Measurements from ENCODE around the gene IGFBP4.
A peak's percentile ranks its signal among the peaks of the same experiment; 100 is the strongest.

IGFBP4 gene

GRCh38 chr17:40497695-40498094 lies 54.4 kb downstream of the IGFBP4 start:
- H2BK12ac ChIP-seq (ENCODE audit: low read length): peak overlapping the region; percentile 87
- H3K14ac ChIP-seq (ENCODE audit: low read length): peak overlapping the region; percentile 14
- H3K79me1 ChIP-seq (ENCODE audit: low read length): peaks cover 8% of the 10 kb centered on the region
- peak; percentile 55 to 56 for DNase-seq
- no peak overlapping the region for H2BK5ac ChIP-seq (ENCODE audit: low read depth, low read length, poor library complexity)
- H3K27ac ChIP-seq (ENCODE audit: low read depth, low read length): no peak overlapping the region
- no peak overlapping the region for H3K9ac ChIP-seq (ENCODE audit: low read length)
- H3K79me2 ChIP-seq (ENCODE audit: control insufficient read depth, insufficient read depth, low read length, poor library complexity): no peaks in the 10 kb centered on the region
- H3K4ac ChIP-seq (ENCODE audit: low read depth, low read length): no peak overlapping the region
- peaks cover 4% of the 10 kb centered on the region for H3K9me3 ChIP-seq (ENCODE audit: insufficient read depth, low read depth, low read length)
- no peak overlapping the region for H2AFZ ChIP-seq (ENCODE audit: insufficient read depth, low read length, poor library complexity)
- no peak overlapping the region for H4K8ac ChIP-seq (ENCODE audit: low read depth, low read length)
- no peak overlapping the region for H3K4me2 ChIP-seq (ENCODE audit: low read length)
- no CpG with 5 or more reads among the region's 2 CpGs for WGBS (ENCODE audit: extremely low coverage, insufficient coverage, insufficient read length)
- peak overlapping the region; percentile 35 for H2BK120ac ChIP-seq (ENCODE audit: insufficient read depth, low read length, poor library complexity)
- no peak overlapping the region for H3K23ac ChIP-seq (ENCODE audit: low read length)
- peak overlapping the region; percentile 70 for H2AK5ac ChIP-seq (ENCODE audit: low read length)
- H3K4me3 ChIP-seq (ENCODE audit: low read depth, low read length): no peak overlapping the region
- H3K27me3 ChIP-seq (ENCODE audit: insufficient read depth, low read length): no peaks in the 10 kb centered on the region
- peak overlapping the region; percentile 43 for H4K91ac ChIP-seq (ENCODE audit: low read depth, low read length)
- H3K4me1 ChIP-seq (ENCODE audit: control insufficient read depth in 1 of 2, insufficient read depth in 2 of 2, low read length in 2 of 2): peaks cover 13 to 14% of the 10 kb centered on the region in 2 experiments
- H3K36me3 ChIP-seq (ENCODE audit: control insufficient read depth in 1 of 2, insufficient read depth in 2 of 2, low read length in 2 of 2): no peaks in the 10 kb centered on the region
- no peak overlapping the region for H3K18ac ChIP-seq (ENCODE audit: low read length)
- H4K12ac ChIP-seq (ENCODE audit: low read depth, low read length): no peak overlapping the region

DNA sequence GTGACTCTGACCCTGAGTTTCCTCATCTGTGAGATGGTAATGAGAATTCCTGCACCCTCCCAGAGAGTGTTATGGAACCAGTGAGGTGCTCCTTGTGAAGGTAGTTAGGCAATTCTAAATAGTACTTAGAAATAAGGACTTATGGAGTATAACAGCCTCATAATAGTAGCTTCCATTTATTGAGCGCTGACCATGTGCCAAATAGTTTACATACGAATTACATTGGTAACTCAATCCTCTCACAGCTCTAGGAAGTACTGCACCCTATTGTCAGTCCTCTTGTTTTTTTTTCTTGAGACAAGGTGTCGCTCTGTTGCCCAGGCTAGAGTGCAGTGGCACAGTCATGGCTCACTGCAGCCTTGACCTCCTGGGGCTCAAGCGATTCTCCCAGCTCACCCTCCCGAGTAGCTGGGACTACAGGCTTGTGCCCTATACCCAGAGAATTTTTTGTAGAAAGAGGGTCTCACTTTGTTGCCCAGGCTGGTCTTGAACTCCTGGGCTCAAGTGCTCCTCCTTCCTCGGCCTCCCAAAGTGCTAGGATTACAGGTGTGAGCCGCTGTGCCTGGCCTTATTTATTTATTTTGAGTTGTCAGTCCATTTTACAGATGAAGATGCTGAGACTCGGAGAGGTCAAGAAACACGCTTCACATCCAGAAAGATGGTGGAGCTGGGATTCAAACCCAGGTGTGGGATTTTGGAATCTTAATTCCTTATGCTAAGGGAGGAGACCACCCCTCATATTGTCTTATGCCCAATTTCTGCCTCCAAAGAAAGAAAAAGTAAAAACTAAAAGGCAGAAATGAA lies 55.2 kb downstream of the IGFBP4 start:
- Histone ChIP-seq H3K27ac (ENCODE audit: low read depth, low read length) (no peak overlapping the region), H2BK5ac (ENCODE audit: low read depth, low read length, poor library complexity) (no peak overlapping the region), H2BK120ac (ENCODE audit: insufficient read depth, low read length, poor library complexity) (peak overlapping the region; percentile 35), H3K9ac (ENCODE audit: low read length) (no peak overlapping the region), H3K79me2 (ENCODE audit: control insufficient read depth, insufficient read depth, low read length, poor library complexity) (no peaks in the 10 kb centered on the region), H4K91ac (ENCODE audit: low read depth, low read length) (no peak overlapping the region), H3K4me2 (ENCODE audit: low read length) (no peak overlapping the region), H3K9me3 (ENCODE audit: insufficient read depth, low read depth, low read length) (peaks cover 3% of the 10 kb centered on the region), H2BK12ac (ENCODE audit: low read length) (peak overlapping the region; percentile 87), H3K36me3 (ENCODE audit: control insufficient read depth in 1 of 2, insufficient read depth in 2 of 2, low read length in 2 of 2) (no peaks in the 10 kb centered on the region), H4K12ac (ENCODE audit: low read depth, low read length) (no peak overlapping the region), H3K23ac (ENCODE audit: low read length) (no peak overlapping the region), H4K8ac (ENCODE audit: low read depth, low read length) (no peak overlapping the region), H3K79me1 (ENCODE audit: low read length) (peaks cover 8% of the 10 kb centered on the region), H3K4me3 (ENCODE audit: low read depth, low read length) (no peak overlapping the region), H2AK5ac (ENCODE audit: low read length) (no peak overlapping the region), H3K4ac (ENCODE audit: low read depth, low read length) (no peak overlapping the region), H3K14ac (ENCODE audit: low read length) (no peak overlapping the region), H3K18ac (ENCODE audit: low read length) (no peak overlapping the region), H3K4me1 (ENCODE audit: control insufficient read depth in 1 of 2, insufficient read depth in 2 of 2, low read length in 2 of 2) (peaks cover 13 to 14% of the 10 kb centered on the region in 2 experiments), H3K27me3 (ENCODE audit: insufficient read depth, low read length) (no peaks in the 10 kb centered on the region), H2AFZ (ENCODE audit: insufficient read depth, low read length, poor library complexity) (no peak overlapping the region)
- WGBS (ENCODE audit: extremely low coverage, insufficient coverage, insufficient read length): no CpG with 5 or more reads among the region's 9 CpGs
- no peak for DNase-seq

DNA sequence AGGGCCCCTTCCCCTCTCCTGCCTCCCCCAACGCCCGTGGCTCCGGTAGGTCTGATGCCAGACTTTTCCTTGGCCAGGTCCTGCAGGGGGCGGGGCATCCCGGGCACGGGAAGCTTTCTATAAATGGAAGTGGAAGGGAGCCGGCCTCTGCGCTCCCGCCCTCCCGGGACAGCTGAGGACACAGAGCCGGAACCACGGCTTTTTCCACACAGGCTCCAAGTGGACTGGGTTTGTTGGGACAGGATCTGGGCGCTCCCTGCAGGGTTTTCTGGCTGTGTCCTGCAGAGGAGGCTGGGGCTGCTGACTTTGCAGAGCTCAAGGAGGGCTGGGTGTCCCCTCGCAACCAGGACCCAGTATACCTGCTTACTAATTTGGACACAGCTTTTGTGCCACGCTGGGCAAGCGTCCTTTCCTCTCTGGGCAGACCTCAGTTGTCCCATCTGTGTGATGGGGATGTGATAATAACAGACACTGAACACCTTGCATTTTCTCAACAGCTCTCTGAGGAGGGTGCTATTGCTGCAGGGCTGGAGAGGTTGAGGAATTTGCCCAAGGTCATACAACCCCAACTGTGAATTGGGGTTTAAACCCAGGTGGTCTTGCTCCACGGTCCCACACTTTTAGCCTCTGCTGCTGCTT lies 56.4 kb downstream of the IGFBP4 start:
- Histone ChIP-seq H4K12ac (ENCODE audit: low read depth, low read length) (no peak overlapping the region), H3K36me3 (ENCODE audit: control insufficient read depth in 1 of 2, insufficient read depth in 2 of 2, low read length in 2 of 2) (no peaks in the 10 kb centered on the region), H3K9ac (ENCODE audit: low read length) (no peak overlapping the region), H2BK12ac (ENCODE audit: low read length) (no peak overlapping the region), H3K4me2 (ENCODE audit: low read length) (peak overlapping the region; percentile 27), H2AK5ac (ENCODE audit: low read length) (no peak overlapping the region), H2BK120ac (ENCODE audit: insufficient read depth, low read length, poor library complexity) (no peak overlapping the region), H2BK5ac (ENCODE audit: low read depth, low read length, poor library complexity) (no peak overlapping the region), H4K8ac (ENCODE audit: low read depth, low read length) (no peak overlapping the region), H3K14ac (ENCODE audit: low read length) (no peak overlapping the region), H3K18ac (ENCODE audit: low read length) (no peak overlapping the region), H4K91ac (ENCODE audit: low read depth, low read length) (peak overlapping the region; percentile 7), H3K23ac (ENCODE audit: low read length) (no peak overlapping the region), H3K27ac (ENCODE audit: low read depth, low read length) (no peak overlapping the region), H3K27me3 (ENCODE audit: insufficient read depth, low read length) (no peaks in the 10 kb centered on the region), H2AFZ (ENCODE audit: insufficient read depth, low read length, poor library complexity) (peak overlapping the region; percentile 62), H3K9me3 (ENCODE audit: insufficient read depth, low read depth, low read length) (no peaks in the 10 kb centered on the region), H3K4me3 (ENCODE audit: low read depth, low read length) (no peak overlapping the region), H3K79me2 (ENCODE audit: control insufficient read depth, insufficient read depth, low read length, poor library complexity) (no peaks in the 10 kb centered on the region), H3K79me1 (ENCODE audit: low read length) (peaks cover 8% of the 10 kb centered on the region), H3K4ac (ENCODE audit: low read depth, low read length) (no peak overlapping the region), H3K4me1 (ENCODE audit: control insufficient read depth in 1 of 2, insufficient read depth in 2 of 2, low read length in 2 of 2) (peaks cover 13 to 14% of the 10 kb centered on the region in 2 experiments)
- no CpG with 5 or more reads among the region's 17 CpGs for WGBS (ENCODE audit: extremely low coverage, insufficient coverage, insufficient read length)
- DNase-seq: peak; percentile 51 to 72

DNA sequence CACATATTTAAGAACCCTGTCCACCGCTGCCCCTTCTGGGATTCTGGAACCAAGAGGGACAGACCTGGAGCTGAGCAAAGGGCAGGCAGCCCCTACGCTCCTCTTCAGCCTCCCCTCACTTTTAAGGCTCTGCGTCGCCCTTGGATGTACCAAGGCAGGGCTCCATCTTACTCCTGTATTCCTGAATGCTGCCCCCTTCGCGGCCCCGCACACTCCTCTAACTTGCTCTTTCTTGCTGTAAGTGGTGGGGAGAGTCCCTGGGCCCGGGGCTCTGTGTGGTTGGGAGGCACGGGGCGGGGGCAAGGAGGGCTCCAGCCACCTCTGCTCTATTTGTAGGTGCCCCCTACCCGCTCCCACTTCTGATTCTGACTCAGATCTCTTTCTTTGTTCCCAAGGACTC lies 56.9 kb downstream of the IGFBP4 start:
- peak overlapping the region; percentile 7 for H4K91ac ChIP-seq (ENCODE audit: low read depth, low read length)
- H3K9me3 ChIP-seq (ENCODE audit: insufficient read depth, low read depth, low read length): no peaks in the 10 kb centered on the region
- H3K36me3 ChIP-seq (ENCODE audit: control insufficient read depth in 1 of 2, insufficient read depth in 2 of 2, low read length in 2 of 2): no peaks in the 10 kb centered on the region
- no peak for DNase-seq
- no peak overlapping the region for H3K18ac ChIP-seq (ENCODE audit: low read length)
- H3K4ac ChIP-seq (ENCODE audit: low read depth, low read length): no peak overlapping the region
- no peak overlapping the region for H2BK120ac ChIP-seq (ENCODE audit: insufficient read depth, low read length, poor library complexity)
- H3K27me3 ChIP-seq (ENCODE audit: insufficient read depth, low read length): no peaks in the 10 kb centered on the region
- H3K9ac ChIP-seq (ENCODE audit: low read length): no peak overlapping the region
- H3K79me2 ChIP-seq (ENCODE audit: control insufficient read depth, insufficient read depth, low read length, poor library complexity): no peaks in the 10 kb centered on the region
- H3K4me3 ChIP-seq (ENCODE audit: low read depth, low read length): no peak overlapping the region
- WGBS (ENCODE audit: extremely low coverage, insufficient coverage, insufficient read length): no CpG with 5 or more reads among the region's 11 CpGs
- peak overlapping the region; percentile 8 for H2BK12ac ChIP-seq (ENCODE audit: low read length)
- no peak overlapping the region for H3K27ac ChIP-seq (ENCODE audit: low read depth, low read length)
- no peak overlapping the region for H3K14ac ChIP-seq (ENCODE audit: low read length)
- no peak overlapping the region for H4K8ac ChIP-seq (ENCODE audit: low read depth, low read length)
- H3K23ac ChIP-seq (ENCODE audit: low read length): no peak overlapping the region
- H3K79me1 ChIP-seq (ENCODE audit: low read length): peaks cover 8% of the 10 kb centered on the region
- no peak overlapping the region for H3K4me2 ChIP-seq (ENCODE audit: low read length)
- H4K12ac ChIP-seq (ENCODE audit: low read depth, low read length): no peak overlapping the region
- H3K4me1 ChIP-seq (ENCODE audit: control insufficient read depth in 1 of 2, insufficient read depth in 2 of 2, low read length in 2 of 2): peaks cover 13 to 14% of the 10 kb centered on the region in 2 experiments
- H2AFZ ChIP-seq (ENCODE audit: insufficient read depth, low read length, poor library complexity): no peak overlapping the region
- H2BK5ac ChIP-seq (ENCODE audit: low read depth, low read length, poor library complexity): no peak overlapping the region
- no peak overlapping the region for H2AK5ac ChIP-seq (ENCODE audit: low read length)
